H9 (cell line): ENCODE results near the gene TAF9B. TPM values are rescaled to one million over a fixed set of nuclear protein-coding genes. Genes with fewer than 3 reads are reported as not detected.

Source experiments
- DNase-seq: peaks from one replicate; pipeline ENCODE4 v3.0.0-alpha.2; 2017
- H2AFZ ChIP-seq: one replicate; pipeline ENCODE4 v1.6.1; 2013; ENCODE audit warnings: mild to moderate bottlenecking, low read length, control low read depth, moderate library complexity
- H2AK5ac ChIP-seq: 2 replicates; pipeline ENCODE4 v1.6.1; 2013; ENCODE audit warnings: low read length, control low read depth, mixed read lengths; ENCODE audit not compliant: insufficient read length
- H2BK120ac ChIP-seq: one replicate; pipeline ENCODE4 v1.6.1; 2013; ENCODE audit warnings: low read depth, mild to moderate bottlenecking, low read length, control low read depth, inconsistent platforms; ENCODE audit not compliant: poor library complexity, severe bottlenecking
- H2BK12ac ChIP-seq: 2 replicates; pipeline ENCODE4 v1.6.1; 2013; ENCODE audit warnings: low read length, control low read depth, mixed read lengths, low read depth; ENCODE audit not compliant: insufficient read length
- H2BK15ac ChIP-seq: 2 replicates; pipeline ENCODE4 v1.6.1; 2013; ENCODE audit warnings: low read depth, low read length, control low read depth
- H2BK20ac ChIP-seq: one replicate; pipeline ENCODE4 v1.6.1; 2013; ENCODE audit warnings: low read depth, mild to moderate bottlenecking, low read length, control low read depth, inconsistent platforms; ENCODE audit not compliant: poor library complexity, severe bottlenecking
- H2BK5ac ChIP-seq: 2 replicates; pipeline ENCODE4 v1.6.1; 2013; ENCODE audit warnings: low read length, control low read depth, mixed read lengths; ENCODE audit not compliant: insufficient read length
- H3K14ac ChIP-seq: 2 replicates; pipeline ENCODE4 v1.6.1; 2013; ENCODE audit warnings: low read length, control low read depth; ENCODE audit not compliant: insufficient read depth
- H3K18ac ChIP-seq: 2 replicates; pipeline ENCODE4 v1.6.1; 2013; ENCODE audit warnings: low read depth, mild to moderate bottlenecking, mixed read lengths, low read length, control low read depth; ENCODE audit not compliant: insufficient read length
- H3K23ac ChIP-seq: 2 replicates; pipeline ENCODE4 v1.6.1; 2013; ENCODE audit warnings: low read length, control low read depth, mixed read lengths, low read depth; ENCODE audit not compliant: insufficient read length
- H3K23me2 ChIP-seq: 2 replicates; pipeline ENCODE4 v1.6.1; 2013; ENCODE audit warnings: low read depth, mild to moderate bottlenecking, mixed read lengths, low read length, control low read depth; ENCODE audit not compliant: insufficient read length, poor library complexity, severe bottlenecking
- H3K27ac ChIP-seq: 2 replicates; pipeline ENCODE4 v1.5.1; 2013; ENCODE audit warnings: low read length, control low read depth, mixed read lengths, low read depth; ENCODE audit not compliant: insufficient read length
- H3K27me3 ChIP-seq: 2 replicates; pipeline ENCODE4 v1.6.1; 2013; ENCODE audit warnings: low read length, control low read depth, inconsistent platforms; ENCODE audit not compliant: insufficient read depth
- H3K4ac ChIP-seq: 2 replicates; pipeline ENCODE4 v1.6.1; 2013; ENCODE audit warnings: low read depth, mild to moderate bottlenecking, control low read depth, inconsistent platforms, low read length, moderate library complexity
- H3K4me1 ChIP-seq: 2 replicates; pipeline ENCODE4 v1.6.1; 2013; ENCODE audit warnings: low read length, control low read depth, inconsistent platforms; ENCODE audit not compliant: insufficient read depth
- H3K4me2 ChIP-seq: 2 replicates; pipeline ENCODE4 v1.6.1; 2013; ENCODE audit warnings: low read length, control low read depth, mixed read lengths; ENCODE audit not compliant: insufficient read length, insufficient read depth
- H3K56ac ChIP-seq: 2 replicates; pipeline ENCODE4 v1.6.1; 2013; ENCODE audit warnings: low read depth, mild to moderate bottlenecking, mixed read lengths, low read length, control low read depth; ENCODE audit not compliant: insufficient read length
- H3K79me1 ChIP-seq: 2 replicates; pipeline ENCODE4 v1.6.1; 2013; ENCODE audit warnings: low read depth, mild to moderate bottlenecking, moderate library complexity, low read length, control low read depth, inconsistent platforms; ENCODE audit not compliant: insufficient read depth, poor library complexity, severe bottlenecking
- H3K79me2 ChIP-seq: 2 replicates; pipeline ENCODE4 v1.6.1; 2013; ENCODE audit warnings: low read length, control low read depth, inconsistent platforms; ENCODE audit not compliant: insufficient read depth
- H3K9ac ChIP-seq: 2 replicates; pipeline ENCODE4 v1.6.1; 2013; ENCODE audit warnings: low read length, control low read depth, mixed read lengths; ENCODE audit not compliant: insufficient read length; ENCODE audit errors: extremely low read depth
- H3K9me3 ChIP-seq: one replicate; pipeline ENCODE4 v1.6.1; 2013; ENCODE audit warnings: low read depth, low read length, inconsistent platforms; ENCODE audit not compliant: control insufficient read depth
- H3T11ph ChIP-seq: one replicate; pipeline ENCODE4 v1.6.1; 2013; ENCODE audit warnings: mild to moderate bottlenecking, low read length, control low read depth, inconsistent platforms
- H4K20me1 ChIP-seq: one replicate; pipeline ENCODE4 v1.6.1; 2013; ENCODE audit not compliant: control insufficient read depth, insufficient read length, insufficient read depth
- H4K5ac ChIP-seq: 2 replicates; pipeline ENCODE4 v1.6.1; 2013; ENCODE audit warnings: low read depth, mild to moderate bottlenecking, mixed read lengths, low read length, control low read depth; ENCODE audit not compliant: insufficient read length
- H4K8ac ChIP-seq: replicated peaks from 2 replicates; pipeline ENCODE4 v1.6.1; 2013; ENCODE audit warnings: low read length, control low read depth, mixed read lengths, low read depth; ENCODE audit not compliant: insufficient read length
- H4K91ac ChIP-seq: 2 replicates; pipeline ENCODE4 v1.6.1; 2013; ENCODE audit warnings: low read depth, mild to moderate bottlenecking, moderate library complexity, mixed read lengths, low read length, control low read depth; ENCODE audit not compliant: insufficient read length
- H3K27ac Mint-ChIP-seq, 3 experiments: 2 replicates in 2 of 3; 3 replicates in 1 of 3; pipeline ENCODE4 v1.8.0; 2020 to 2021; ENCODE audit warnings: mixed read lengths in 3 of 3, mild to moderate bottlenecking in 1 of 3, moderate library complexity in 1 of 3
- H3K27me3 Mint-ChIP-seq: 2 replicates; pipeline ENCODE4 v1.8.0; 2021; ENCODE audit warnings: low read depth, mild to moderate bottlenecking, moderate library complexity, mixed read lengths
- H3K36me3 Mint-ChIP-seq, 3 experiments: 2 replicates in 2 of 3; 3 replicates in 1 of 3; pipeline ENCODE4 v1.8.0; 2020 to 2021; ENCODE audit warnings: low read depth in 3 of 3, mixed read lengths in 3 of 3; ENCODE audit not compliant: insufficient read depth in 1 of 3
- H3K4me1 Mint-ChIP-seq, 2 experiments: 2 replicates each; pipeline ENCODE4 v1.8.0; 2020; ENCODE audit warnings: mixed read lengths in 2 of 2
- H3K4me3 Mint-ChIP-seq, 2 experiments: 2 replicates in 1 of 2; 3 replicates in 1 of 2; pipeline ENCODE4 v1.8.0; 2020 to 2021; ENCODE audit warnings: mild to moderate bottlenecking in 2 of 2, mixed read lengths in 2 of 2, moderate library complexity in 1 of 2
- H3K9me3 Mint-ChIP-seq, 2 experiments: 2 replicates in 1 of 2; 3 replicates in 1 of 2; pipeline ENCODE4 v1.8.0; 2020; ENCODE audit warnings: mild to moderate bottlenecking in 2 of 2, mixed read lengths in 2 of 2, moderate library complexity in 1 of 2
- WGBS: extraction: QIAGEN DNeasy Blood & Tissue Kit; methylation state at CpG from one replicate; pipeline ENCODE4 v1.1.7; 2013; ENCODE audit warnings: missing lambda C conversion rate, low lambda C conversion rate, mixed read lengths; ENCODE audit not compliant: insufficient read length; ENCODE audit errors: extremely low coverage; 5-methylcytosine and 5-hydroxymethylcytosine counted together
- total RNA-seq: library from RNA; stranded (reverse); gene quantifications from 2 replicates; pipeline ENCODE4 v1.2.1, GENCODE V29; 2021
- TF ChIP-seq, protein P1 (sequence below): fragments of 200-600 bp; sonication (generic); conservative IDR thresholded peaks from 3 replicates; pipeline ENCODE4 v1.8.0; 2021; ENCODE audit warnings: antibody characterized with exemption, mild to moderate bottlenecking

TAF9B gene
- total RNA-seq, 1 experiment from 2014 or later: 34.9 TPM

DNA sequence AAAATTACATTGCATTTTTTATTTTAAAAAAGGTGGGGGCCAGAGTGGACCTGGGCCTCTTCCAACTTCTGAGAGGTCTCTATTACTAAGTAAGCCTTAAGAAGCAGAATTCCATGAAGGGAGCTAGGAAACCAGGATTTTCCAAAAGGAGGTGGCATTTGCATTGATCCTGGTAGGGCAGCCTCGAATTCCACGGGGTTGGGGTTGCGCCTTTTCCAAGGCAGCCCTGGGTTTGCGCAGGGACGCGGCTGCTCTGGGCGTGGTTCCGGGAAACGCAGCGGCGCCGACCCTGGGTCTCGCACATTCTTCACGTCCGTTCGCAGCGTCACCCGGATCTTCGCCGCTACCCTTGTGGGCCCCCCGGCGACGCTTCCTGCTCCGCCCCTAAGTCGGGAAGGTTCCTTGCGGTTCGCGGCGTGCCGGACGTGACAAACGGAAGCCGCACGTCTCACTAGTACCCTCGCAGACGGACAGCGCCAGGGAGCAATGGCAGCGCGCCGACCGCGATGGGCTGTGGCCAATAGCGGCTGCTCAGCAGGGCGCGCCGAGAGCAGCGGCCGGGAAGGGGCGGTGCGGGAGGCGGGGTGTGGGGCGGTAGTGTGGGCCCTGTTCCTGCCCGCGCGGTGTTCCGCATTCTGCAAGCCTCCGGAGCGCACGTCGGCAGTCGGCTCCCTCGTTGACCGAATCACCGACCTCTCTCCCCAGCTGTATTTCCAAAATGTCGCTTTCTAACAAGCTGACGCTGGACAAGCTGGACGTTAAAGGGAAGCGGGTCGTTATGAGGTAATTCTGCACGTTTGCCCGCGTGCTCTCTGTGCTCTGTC is 35.6 kb downstream of the TAF9B start, which contains the start of gene PGK1:
Gene PGK1 (plus strand): TSS at position 626 of the 824 bp plus-strand sequence. CDS start 93 bp downstream, at position 719.
- Mint-ChIP-seq H3K9me3 (peaks cover 66% of the 10 kb centered on the region in 2 experiments), H3K27ac (peak within 1 kb of the TSS; percentile 84 to 95 (median 93); a peak in 5 of 7 replicates), H3K4me3 (peak within 1 kb of the TSS; percentile 86 to 88), H3K27me3 (peaks cover 2% of the 10 kb centered on the region), H3K36me3 (peaks cover 27 to 35% (median 30%) of the 10 kb centered on the region in 3 experiments), H3K4me1 (peaks cover 22 to 37% of the 10 kb centered on the region in 2 experiments)
- TF ChIP-seq, protein P1, sequence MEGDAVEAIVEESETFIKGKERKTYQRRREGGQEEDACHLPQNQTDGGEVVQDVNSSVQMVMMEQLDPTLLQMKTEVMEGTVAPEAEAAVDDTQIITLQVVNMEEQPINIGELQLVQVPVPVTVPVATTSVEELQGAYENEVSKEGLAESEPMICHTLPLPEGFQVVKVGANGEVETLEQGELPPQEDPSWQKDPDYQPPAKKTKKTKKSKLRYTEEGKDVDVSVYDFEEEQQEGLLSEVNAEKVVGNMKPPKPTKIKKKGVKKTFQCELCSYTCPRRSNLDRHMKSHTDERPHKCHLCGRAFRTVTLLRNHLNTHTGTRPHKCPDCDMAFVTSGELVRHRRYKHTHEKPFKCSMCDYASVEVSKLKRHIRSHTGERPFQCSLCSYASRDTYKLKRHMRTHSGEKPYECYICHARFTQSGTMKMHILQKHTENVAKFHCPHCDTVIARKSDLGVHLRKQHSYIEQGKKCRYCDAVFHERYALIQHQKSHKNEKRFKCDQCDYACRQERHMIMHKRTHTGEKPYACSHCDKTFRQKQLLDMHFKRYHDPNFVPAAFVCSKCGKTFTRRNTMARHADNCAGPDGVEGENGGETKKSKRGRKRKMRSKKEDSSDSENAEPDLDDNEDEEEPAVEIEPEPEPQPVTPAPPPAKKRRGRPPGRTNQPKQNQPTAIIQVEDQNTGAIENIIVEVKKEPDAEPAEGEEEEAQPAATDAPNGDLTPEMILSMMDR: no peak
- peak within 1 kb of the TSS; percentile 69 for H3K9ac ChIP-seq
- H4K8ac ChIP-seq: no peak within 1 kb of the TSS
- peaks cover 11% of the 10 kb centered on the region for H3K9me3 ChIP-seq
- peaks cover 2% of the 10 kb centered on the region for H4K20me1 ChIP-seq
- no peak within 1 kb of the TSS for H3K27ac ChIP-seq
- H3K79me2 ChIP-seq: peaks cover 42% of the 10 kb centered on the region
- no peak within 1 kb of the TSS for H2BK120ac ChIP-seq
- peak within 1 kb of the TSS; percentile 76 for H3K4me2 ChIP-seq
- H3K18ac ChIP-seq: peak within 1 kb of the TSS; percentile 15
- H3K4ac ChIP-seq: no peak within 1 kb of the TSS
- peak; percentile 96 for DNase-seq
- no peak within 1 kb of the TSS for H2BK15ac ChIP-seq
- no peak within 1 kb of the TSS for H2AFZ ChIP-seq
- H3K14ac ChIP-seq: peak within 1 kb of the TSS; percentile 16; the same call in 1 of the 2 replicates
- H4K5ac ChIP-seq: no peak within 1 kb of the TSS
- H3K23me2 ChIP-seq: peaks cover 4% of the 10 kb centered on the region
- H3K56ac ChIP-seq: no peak within 1 kb of the TSS
- no peaks in the 10 kb centered on the region for H3K79me1 ChIP-seq
- no peak within 1 kb of the TSS for H2AK5ac ChIP-seq
- no peak within 1 kb of the TSS for H2BK5ac ChIP-seq
- no peak within 1 kb of the TSS for H2BK20ac ChIP-seq
- no peak within 1 kb of the TSS for H3K23ac ChIP-seq
- no peaks in the 10 kb centered on the region for H3K27me3 ChIP-seq
- WGBS: no CpG with 5 or more reads among the region's 72 CpGs
- H3K4me1 ChIP-seq: no peaks in the 10 kb centered on the region
- no peak within 1 kb of the TSS for H3T11ph ChIP-seq
- no peak within 1 kb of the TSS for H4K91ac ChIP-seq
- H2BK12ac ChIP-seq: no peak within 1 kb of the TSS
